SKM-1 (cell line): ENCODE data around the gene ZNF296.
A peak's percentile ranks its signal among the peaks of the same experiment; 100 is the strongest.
"Not testable (repeated sequence)": the region's sequence is repeated elsewhere in the genome, so short reads cannot be mapped to it uniquely, and the experiment has no call there.

Experiments used
- DNase-seq: peaks from one replicate; lab custom pipeline; 2025; ENCODE audit not compliant: unreplicated experiment; lab: John Stamatoyannopoulos, UW

Gene ZNF296

DNA sequence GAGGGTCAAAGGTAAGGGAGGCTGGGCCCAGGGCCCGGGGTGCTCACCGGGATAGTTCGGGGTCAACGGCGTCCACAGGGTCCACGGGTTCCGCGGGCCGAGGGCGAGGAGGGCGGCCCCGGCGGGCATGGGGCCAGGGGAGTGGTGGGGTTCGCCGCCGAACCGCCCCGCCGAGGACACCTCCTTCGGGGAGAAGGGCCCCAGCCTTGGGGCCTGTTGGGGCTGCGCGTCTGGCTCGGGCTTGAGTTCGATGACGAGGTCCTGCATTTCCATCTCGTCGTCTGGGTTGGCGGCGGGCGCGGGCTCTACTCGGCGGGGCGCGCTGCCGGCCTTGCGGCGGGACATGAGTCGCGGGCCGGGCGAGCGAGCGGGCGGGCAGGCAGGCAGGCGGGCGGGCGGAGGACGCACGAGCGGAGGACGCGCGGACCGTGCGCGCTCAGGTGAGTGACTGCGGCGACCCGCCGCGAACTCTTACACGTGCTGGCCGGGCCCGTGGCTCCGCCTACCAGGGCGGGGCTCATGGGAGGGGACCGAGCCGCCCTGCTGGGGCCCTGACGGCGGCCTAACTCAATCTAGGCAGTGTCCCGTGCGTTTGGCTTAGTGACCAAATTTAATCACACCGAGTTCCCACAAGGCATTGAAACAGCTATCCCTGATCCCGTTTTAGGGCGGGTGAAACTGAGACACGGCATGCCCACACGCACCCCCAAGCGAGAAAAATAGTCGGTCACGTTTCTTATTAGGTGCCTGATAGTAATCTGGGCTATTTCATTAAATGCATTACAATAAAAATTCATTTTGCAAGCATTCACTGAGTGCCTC, at the start of gene ZNF296:
ZNF296 (minus strand) TSS at position 450 of the 822 bp plus-strand sequence; CDS start at position 345, 105 bp downstream.
- DNase-seq, result peak; percentile 7

DNA sequence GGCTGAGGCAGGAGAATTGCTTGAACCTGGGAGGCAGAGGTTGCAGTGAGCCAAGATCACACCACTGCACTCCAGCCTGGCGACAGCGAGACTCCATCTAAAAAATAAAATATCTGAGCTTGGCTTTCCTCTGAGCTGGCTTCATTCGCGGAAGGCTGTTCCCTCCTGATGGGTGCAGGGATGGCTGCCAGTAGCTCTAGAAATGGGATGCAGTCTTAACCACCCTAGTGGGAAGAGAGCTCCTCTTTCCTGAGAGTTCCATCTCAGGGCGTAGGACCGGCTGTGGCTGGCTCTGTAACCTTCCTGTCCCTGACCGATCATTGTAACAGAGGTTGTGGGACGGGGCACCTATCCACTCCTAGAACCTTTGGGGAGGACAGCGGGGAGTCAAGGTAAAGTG, 49.1 kb upstream of the ZNF296 start:
- DNase-seq, result no peak

DNA sequence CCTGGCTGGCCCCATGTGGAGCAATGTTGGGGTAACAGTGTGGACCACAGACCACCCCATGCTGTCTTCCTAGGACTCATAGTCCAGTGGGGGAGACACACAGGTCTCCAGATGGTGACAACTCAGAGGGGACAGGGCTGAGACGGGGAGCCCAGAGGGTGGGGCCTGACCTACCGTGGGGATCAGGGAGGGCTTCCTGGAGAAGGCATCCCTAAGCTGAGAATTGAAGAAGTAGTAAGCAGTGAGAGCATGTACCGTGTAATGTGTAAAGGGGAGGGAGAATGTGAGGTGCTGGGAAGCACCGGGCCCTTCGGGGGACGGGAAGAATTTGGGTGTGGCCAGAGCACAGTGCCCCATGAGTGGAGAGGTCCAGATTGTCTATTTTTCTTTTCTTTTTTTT, 47.7 kb upstream of the ZNF296 start:
- no peak for DNase-seq

DNA sequence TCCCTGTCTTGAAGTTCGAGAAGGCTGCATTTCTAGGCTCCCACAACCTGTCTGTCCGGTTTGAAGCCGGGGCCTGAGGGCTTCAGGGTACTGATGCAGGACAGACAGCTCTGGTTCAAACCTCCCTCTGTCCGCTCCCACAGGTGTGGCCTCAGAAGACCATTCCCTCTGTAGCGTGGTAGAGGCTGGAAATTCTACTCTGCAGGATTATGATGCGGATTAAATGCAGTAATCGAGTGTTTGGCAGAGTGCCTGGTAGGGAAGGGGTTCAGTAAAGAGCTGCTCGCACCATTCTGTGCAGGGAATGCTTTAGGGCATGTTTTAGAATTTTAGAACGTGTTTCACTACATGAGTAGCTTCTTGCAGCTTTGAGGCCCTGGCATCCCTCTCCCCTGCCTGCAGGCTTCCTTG, 47.2 kb upstream of the ZNF296 start:
- no peak for DNase-seq

DNA sequence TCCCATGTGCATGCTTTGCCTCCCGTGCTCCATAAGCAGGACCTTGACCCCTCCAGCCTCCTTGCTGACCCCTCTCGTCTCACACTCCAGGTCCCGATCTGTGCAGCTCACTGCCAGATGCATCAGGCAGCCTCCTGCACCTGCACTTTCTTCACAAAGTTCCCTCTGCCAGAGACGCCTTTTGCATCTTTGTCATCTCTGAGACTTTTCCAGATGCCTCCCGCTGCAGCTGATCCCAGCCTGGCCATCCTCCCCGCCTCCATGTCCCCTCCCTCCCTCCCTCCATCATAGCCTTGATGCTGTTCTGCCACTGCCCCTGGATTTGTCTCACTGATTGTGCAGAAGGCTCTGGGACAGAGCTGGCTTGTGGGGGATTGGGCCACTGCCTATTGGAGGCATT, 46.6 kb upstream of the ZNF296 start:
- no peak for DNase-seq

DNA sequence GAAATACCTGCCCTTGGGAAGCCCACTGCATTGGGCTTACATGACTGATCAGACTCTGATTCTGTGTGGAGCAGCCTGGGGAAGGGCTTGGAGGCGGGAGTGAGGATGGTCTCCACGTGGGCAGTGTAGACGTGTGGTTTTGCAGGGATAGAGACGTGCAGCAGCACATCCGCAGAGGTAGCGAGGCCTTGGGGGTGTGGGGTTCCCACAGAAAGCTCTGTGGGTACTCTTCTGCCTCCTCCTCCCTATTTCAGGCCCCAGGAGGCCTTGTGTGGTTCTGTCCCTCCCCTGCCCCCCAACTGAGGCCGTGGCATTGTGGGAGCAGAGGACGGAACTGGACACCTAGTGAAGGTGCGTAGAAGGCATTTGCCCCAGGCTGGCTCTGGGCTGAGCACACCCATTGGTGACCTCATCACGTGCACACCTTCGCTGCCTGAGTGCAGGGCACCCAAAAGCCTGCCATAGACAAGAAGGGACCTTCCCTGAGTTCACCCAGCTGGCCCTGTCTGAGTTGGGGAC, 45.6 kb upstream of the ZNF296 start:
- DNase-seq, result no peak

DNA sequence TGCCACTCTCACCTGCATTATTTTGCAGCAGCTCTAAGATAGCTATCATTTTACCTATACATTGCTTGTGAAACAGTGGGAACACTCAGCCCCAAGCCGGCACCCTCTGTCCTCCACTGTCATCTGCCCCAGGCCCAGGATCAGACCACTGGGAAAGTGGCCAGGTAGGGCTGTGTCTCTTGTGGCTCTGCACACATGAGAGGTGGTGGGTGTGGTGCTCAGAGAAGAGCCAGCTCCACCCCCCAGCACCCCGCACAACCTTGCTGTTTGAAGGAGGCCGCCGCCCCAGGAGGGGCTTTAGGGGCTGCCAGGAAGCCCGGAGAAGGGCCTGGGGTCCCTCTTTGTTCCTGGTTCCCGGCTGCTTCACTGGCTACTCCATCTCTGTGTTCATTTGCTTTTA, 43.3 kb upstream of the ZNF296 start:
- no peak for DNase-seq

DNA sequence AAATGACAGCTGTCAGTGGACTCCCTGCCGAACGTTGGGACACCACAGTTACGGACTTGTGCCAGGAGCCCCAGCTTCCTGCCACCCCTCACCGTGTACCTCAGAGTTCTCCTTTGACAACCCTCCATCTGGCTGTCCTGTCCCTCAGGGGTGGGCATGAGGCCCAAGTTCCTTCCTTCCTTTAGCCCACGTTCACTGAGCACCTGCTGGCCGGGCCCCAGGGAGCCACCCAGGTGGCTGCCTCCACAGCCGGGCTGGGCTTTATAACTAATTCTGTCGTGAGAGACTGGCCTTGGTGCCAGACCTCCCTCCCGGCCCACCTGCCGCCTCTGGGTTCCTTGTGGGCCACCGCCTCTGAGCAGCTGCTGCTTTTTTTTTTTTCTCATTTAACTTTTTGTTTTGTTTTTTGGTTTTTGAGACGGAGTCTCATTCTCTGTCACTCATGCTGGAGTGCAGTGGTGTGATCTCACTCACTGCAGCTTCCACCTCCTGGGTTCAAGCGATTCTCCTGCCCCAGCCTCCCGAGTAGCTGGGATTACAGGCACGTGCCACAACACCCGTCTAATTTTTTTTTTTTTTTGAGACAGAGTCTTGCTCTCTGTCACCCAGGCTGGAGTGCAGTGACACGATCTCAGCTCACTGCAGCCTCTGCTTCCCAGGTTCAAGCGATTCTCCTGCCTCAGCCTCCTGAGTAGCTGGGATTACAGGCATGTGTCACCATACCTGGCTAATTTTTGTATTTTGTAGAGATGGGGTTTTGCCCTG, 42.5 kb upstream of the ZNF296 start:
- DNase-seq, result not testable (repeated sequence)

DNA sequence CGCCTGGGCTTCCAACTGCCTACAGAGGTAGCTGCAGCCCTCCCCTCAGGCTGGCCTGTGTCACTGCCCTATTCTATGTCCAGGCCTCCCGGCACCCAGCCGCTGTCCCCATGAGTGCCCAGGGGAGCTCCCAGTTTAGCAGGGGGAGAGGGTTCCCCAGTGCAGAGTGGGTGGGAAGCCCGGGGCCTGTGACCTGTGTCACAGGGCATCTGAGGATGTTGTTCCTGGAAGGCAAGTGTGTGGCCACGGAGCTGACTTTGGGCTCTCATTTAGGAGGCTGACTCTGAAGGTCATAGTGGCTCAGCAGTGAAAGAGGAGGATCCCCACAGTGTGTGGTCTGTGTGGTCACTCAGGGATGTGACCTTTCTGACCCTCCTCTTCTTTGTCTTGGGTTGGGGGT, 41.8 kb upstream of the ZNF296 start:
- DNase-seq, result no peak

DNA sequence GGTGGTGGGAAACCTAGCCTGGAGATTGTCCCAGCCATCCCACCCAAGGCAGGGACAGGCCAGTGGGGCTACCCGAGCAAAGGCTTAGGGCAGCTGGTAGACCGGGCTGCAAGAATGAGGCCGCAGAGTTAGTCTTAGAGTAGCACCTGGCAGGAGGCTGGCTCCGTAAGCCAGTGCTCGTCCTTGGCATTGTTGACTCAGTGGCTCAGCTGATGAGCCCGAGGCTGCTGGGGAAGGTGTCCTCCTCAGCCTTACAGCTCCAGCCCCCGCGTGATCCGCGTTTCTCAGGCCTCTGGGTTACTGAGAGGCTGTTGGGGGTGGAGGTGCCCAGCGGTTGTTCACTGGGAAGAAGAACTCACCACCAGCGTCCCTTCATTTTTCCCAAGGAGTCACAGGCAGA, 41.4 kb upstream of the ZNF296 start:
- DNase-seq, result no peak

DNA sequence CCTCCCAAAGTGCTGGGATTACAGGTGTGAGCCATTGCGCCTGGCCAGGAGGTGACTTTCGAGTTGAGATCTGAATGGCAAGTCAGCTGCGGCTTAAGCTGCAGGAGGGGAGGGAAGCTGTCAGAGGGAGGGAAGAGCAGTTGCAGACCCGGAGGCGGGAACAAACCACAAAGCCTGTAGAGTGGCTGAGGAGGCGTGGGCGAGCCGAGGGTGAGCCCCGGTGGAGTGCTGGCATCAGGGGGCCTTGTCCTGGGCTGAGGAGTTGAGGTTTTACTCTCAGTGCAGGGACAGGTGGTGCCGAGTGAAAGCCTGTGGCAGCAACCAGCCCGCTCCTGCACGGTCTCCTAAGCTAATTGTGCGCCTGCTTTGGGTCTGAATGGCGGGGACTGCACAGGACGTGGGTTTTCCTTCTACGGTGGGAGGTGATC, 40.9 kb upstream of the ZNF296 start:
- DNase-seq, result no peak

DNA sequence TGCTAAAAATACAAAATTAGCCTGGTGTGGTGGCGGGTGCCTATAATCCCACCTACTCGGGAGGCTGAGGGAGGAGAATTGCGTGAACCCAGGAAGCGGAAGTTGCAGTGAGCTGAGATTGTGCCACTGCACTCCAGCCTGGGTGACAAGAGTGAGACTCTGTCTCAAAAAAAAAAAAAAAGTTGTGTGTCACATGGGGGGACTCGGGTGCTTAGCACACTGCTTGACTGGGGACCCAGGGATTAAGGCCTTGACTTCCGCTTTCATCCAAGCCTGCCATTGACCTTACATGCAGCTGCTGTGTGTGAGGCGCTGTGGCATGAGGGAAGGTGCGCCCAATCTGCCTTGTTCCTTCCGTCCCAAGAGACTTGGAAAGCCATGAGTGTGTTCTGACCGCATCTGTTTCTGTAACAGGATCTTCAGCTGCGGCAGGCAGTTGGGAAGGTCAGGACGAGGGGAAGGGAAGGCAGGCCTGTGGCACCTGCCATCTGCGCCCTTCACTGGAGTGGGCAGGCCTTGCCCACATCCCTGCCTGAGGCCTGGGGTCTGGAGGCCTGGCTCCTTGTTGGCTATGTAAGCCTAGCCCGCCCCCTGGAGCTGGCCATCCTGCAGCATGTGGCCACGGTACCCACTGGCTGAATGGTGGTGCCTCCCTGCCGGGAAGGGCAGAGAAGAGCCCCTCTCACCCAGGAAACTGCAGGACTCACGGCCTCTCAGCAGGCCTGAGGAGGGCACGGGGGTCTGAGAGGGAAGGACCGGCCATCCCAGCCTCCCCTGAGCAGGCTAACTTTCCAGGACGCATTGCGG, 39.7 kb upstream of the ZNF296 start:
- DNase-seq, result no peak

DNA sequence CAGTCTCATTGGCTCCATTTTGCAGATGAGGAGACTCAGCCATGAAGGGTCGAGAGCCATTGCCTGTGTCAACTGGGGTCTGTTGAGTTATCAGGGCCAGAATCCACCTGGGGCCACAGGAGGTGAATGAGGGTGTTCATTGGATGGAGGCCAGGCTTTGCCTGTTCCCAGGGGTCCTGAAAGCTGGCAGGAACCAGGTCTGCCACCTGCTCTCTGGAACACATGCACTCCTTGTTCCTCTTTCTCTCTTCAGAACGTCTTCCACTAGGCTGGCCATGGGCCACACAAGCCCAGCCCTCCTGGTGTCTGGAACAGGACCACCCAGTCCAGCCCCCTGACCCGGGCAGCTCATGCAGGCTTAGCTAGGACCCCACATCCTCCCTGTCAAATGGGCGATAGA, 37.8 kb upstream of the ZNF296 start:
- no peak for DNase-seq

DNA sequence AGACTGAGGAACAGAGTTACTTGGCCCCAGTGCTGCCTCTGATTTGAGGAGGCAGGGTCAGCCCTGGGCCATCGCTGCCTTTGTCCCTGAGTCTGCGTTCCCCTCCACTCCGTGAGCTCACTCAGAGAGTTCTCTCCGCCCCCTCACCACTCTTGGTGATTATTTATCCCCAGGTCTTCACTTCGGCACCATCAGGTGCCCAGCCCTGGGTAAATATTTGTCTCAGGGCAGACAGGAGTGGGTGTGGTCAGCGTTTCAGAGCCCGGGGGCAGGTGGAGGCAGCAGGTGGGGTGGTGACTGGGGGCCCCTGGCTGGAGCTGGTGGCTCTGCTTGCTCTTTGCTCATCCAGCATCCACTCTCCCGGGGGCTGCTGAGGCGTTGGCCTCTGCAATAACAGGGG, 37.4 kb upstream of the ZNF296 start:
- no peak for DNase-seq

DNA sequence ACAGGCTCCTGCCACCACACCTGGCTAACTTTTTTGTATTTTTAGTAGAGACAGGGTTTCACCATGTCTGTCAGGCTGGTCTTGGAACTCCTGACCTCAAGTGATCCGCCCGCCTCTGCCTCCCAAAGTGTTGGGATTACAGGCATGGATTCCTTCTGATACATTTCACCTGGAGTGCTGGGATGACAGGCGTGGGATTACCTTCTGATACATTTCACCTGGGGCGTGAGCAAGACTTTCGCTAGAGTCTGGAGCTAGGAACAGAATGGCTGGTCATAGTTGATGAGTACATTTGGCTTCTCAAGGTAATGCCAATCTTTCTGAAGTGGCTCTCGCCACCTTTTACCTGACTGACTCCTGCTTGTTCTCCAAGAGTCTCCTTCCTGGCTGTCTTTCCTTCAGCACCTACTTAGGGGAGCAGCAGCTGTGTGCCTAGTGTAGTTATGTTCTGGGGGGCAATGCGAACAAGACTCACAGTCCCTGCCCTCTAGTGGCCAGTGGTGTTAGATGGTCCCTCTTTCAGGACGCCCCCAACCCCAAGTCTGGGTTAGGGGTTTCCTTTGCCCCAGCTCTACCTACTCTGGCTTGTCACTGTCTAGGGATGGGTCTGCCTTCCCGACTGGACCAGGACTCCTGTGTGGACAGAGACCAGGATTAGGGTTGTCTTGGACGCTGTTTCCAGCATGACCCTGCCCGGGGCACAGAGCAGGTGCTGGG, 36.0 kb upstream of the ZNF296 start:
- no peak for DNase-seq

DNA sequence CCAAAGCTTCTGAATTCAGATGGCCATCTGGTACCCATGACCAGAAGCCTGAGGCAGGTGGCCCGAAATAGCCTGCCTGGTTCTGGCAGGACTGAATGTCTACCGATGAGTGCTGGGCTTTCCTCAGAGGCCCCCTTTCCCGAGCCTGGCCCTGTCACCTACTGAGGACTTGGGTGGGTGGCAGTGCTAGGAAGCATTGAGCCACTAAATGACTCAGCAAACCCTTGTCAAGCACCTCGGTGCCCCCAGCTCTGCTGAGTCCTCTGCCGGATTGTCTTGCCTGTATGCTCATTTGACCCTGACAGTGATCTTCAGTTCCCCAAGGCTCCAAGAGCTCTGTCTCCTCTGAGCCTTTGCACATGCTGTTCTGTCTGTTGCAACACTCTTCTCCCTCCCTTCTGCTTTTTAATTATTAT, 34.6 kb upstream of the ZNF296 start:
- no peak for DNase-seq

DNA sequence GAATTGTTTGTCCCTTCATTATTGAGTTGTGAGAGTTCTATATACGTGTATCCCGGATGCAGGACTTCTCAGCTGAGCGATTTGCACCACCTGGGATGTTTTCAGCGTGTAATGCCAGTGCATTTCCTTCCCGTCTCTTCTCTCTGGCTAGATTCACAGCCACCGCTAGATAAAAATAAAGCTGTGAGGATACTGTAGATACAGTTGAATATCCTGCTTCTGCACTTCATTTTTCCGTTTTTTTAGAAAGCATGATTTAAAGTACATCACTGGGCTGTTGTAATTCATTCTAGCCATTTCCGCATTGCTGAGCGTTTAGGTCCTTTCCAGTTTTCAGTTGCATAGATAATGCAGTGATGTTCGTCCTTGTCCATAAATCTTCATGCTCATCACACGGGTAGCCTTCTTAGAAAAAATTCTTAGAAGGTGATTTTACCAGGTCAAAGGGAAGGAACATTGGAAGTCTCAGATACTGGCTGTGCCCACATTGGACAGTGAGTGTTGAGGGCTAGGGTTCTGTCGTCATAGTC, 31.4 kb upstream of the ZNF296 start:
- no peak for DNase-seq

DNA sequence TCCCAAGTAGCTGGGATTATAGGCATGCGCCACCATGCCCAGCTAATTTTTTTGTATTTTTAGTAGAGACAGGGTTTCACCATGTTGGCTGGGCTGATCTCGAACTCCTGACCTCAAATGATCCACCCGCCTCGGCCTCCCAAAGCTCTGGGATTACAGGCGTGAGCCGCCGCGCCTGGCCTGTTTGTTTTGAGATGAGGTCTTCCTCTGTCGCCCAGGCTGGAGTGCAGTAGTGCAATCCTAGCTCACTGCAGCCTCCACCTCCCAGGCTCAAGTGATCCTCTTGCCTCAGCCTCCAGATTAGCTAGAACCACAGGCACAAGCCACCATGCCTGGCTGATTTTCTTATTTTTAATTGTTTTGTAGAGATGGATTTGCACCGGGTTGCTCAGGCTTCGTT, 30.1 kb upstream of the ZNF296 start:
- DNase-seq, result not testable (repeated sequence)

DNA sequence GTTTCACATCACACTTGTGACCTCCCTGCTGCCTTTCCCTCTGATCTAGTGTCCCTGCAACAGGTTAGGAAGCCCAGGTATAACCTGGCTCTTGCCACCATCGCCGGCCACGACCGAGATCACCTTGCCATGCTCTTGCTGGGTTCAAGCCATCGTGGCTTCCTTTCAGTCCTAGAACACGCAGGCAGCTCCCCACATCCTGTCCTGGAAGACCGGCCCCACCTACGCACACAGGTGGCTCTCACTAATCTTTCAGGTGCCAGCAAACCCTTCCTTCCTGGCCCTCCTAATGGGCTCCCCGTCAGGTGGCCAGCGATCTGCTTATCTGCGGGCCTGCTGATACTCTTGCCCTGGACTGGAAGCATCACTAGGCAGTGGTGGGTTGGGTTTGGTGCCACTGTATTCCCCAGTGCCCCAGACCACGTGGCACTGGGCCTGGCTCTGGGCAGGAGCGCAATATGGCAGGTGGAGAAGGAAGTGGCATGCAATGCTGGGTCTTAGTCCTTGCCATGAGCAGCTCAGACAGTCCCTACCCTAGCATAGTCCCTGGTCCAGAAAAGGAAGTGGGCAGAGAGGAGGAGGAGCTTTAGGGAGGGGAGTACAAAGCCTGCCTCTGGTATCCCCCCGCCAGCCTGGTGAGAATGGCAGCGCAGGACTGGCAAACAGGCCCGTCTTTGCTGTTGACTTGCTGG, 28.5 kb upstream of the ZNF296 start:
- DNase-seq, result no peak
